ENCODE measurements around the gene NCKAP5. TPM values are rescaled to one million over a fixed set of nuclear protein-coding genes. Genes with fewer than 3 reads are reported as not detected.

Gene NCKAP5
- under 0.01 and 0.05 TPM in 2 replicates for total RNA-seq

DNA sequence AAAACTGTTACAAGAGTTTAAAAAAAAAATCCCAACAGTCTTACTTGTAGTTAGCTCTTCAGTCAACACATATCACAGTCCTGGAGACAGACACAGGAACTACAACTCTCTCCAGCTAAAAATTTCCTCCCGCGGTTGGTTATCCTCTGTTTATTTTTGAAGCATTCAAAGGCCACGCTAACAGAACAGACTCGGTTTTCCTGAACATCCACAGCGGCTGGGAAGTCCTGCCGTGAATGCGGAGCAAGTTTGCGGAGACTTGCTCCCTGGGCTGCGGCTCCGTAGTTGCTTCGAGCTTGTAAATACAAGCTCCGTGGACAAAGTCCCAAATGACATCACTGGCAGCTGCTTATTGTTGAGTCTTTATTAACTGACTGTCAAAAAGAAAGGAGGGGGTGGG, at the start of gene NCKAP5:
Gene NCKAP5 (minus strand): TSS at position 292 of the 400 bp plus-strand sequence. CDS start 50,937 bp downstream, outside the sequence.
- peak; percentile 71 for DNase-seq

DNA sequence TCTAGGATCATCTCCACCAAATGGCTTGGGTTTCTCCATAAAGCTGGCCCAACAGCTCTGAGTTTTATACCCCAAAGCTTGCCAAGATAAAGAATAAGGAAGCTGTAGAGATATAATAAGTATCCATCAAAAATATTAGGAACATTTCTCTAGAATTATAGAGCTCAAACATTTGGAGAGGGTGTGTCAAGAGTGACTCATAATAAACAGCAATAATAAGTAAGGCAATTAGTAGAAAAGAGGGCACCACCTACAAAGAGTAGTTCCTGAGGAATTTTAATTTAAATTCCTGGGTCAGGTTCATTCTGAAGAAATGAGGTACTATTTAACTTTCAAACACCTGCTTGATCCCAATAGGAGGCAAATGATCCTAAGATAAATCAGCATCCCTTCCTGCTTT, 41.4 kb upstream of the NCKAP5 start:
- no peak for DNase-seq

DNA sequence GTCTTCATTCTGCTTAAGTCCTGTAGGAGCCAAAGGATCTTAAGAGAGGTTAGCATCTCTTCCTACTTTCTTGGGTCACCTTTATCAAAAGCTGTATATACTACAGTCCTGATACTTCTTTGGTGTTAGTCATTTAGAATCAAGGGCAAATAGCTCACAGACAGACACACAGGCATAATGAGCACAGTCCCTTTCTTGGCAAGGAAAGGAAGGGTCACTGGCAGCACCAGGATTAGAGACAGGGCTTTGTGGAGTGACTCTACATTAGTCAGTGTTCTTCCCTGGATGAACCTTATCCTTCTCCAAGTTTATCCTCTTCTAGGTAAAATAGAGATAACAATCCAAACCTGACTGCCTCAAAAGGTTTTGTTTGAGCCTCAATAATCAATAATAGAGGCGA, 40.0 kb upstream of the NCKAP5 start:
- DNase-seq = no peak

DNA sequence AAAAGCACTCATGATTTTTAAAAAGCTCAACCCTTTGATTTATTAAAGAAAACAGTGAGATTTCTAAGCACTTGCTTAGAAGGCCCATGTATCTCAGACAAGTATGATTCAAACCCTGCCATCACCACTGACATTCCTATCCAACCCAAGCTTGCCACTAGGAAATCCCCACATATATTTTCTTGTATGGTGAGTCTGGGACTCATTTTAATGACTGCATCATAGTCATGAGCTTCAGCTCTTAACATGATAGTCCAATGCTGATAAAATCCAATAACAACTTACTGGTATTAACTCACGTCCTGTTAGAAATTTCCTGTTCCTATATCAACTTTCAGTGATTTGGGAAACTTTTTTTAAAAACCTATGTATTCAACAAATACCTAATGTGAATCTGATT, 39.4 kb upstream of the NCKAP5 start:
- peak; percentile 44 for DNase-seq

DNA sequence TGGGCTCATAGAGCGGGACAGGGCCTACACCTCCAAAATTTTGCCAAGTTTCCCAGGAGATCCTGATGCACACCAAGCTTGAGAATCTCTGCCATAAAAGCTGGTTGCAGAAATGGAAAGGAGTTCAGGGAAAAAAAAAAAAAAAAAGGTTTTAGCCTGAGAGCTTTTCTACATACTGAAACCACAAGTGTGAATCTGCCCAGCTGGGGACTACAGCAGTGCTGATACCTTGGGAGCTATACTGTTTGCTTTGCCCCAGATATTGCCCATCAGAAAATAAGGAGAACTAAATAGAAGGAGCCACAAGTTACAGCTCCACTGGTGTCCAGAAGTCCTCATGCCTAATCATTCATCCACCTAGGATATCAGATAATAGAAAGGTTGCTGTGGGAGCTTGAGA, 38.4 kb upstream of the NCKAP5 start:
- DNase-seq = no peak

DNA sequence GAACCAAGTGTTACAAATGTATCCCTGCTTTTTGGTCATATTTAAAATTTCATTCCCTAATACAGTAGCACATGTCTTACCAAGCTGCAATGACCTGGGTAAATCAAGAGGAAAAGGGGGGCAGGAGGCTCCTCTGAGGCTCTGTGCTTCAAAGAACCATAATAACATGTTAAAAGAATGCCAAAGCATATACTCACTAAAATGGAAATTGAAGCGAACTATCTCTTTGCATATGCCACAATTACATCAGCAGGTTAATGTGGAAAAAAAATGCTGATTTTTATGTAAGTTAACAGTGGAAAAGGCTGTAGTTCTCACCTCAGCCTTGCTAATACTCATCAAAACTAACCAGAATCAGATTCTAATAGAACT, 37.5 kb upstream of the NCKAP5 start:
- no peak for DNase-seq

DNA sequence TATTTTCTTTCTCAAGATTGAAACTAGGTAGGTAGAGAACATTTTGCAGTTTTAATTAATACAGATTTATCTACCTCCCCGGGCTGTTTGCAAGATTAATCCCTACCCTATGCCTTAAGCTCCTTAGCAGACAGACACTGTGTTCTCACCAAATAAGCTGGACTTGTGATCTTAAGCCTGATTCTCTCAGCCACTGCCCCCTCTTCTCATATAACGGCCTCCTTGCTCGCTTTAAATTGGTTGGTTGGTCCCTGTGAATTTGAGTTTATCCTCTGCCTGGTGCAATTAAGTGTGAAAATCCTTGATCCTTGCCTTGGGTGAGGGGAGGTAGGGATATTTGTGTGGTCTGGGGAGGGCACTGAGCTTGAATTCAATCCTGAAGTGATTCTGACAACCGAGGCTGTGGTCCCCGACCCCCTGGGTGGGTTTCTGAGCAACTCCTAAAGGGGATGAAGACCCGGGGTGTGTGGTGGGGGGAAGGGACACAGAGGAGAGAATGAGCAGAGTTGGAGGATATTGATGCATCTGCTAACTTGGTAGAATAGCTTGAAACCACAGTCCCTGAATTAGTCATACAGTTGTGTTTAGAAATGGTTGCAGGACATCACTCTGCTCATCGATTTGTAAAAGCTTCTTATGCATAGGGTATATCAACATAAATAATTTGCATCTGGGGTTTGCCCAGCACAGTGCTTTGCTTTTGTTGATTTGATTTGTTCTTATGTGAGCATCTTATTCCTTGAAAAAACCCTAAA, 36.9 kb upstream of the NCKAP5 start:
- no peak for DNase-seq

DNA sequence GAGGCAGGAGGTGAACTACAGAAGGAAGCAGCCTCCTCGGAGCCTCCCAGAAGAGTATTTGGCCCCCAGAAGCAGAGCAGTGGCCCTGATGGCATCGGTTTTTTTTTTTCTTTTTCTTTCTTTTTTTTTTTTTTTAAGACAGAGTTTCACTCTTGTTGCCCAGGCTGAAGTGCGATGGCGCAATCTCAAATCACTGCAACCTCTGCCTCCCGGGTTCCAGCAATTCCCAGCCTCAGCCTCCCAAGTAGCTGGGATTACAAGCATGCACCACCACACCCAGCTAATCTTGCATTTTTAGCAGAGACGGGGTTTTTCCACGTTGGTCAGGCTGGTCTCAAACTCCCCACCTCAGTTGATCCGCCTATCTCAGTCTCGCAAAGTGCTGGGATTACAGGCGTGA, 34.8 kb upstream of the NCKAP5 start:
- no peak for DNase-seq

DNA sequence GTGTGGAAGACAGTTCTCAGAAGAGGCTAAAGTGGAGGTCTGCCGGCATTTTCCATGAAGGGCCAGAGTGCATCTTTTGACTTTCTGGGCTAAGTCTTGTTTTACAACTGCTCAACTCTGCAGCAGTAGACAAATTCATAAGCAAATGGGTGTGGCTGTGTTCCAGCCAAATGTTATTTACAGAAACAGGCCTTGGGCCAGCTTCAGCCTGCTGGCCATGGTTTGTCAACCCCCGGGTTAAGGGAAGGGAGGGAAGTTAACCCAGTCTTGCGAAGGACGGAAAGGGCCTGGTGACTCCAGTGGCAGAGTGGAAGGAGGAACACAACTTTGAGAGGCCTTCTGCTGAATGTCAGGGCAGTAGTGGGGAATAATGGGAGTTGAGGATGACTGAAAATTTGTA, 34.3 kb upstream of the NCKAP5 start:
- no peak for DNase-seq

DNA sequence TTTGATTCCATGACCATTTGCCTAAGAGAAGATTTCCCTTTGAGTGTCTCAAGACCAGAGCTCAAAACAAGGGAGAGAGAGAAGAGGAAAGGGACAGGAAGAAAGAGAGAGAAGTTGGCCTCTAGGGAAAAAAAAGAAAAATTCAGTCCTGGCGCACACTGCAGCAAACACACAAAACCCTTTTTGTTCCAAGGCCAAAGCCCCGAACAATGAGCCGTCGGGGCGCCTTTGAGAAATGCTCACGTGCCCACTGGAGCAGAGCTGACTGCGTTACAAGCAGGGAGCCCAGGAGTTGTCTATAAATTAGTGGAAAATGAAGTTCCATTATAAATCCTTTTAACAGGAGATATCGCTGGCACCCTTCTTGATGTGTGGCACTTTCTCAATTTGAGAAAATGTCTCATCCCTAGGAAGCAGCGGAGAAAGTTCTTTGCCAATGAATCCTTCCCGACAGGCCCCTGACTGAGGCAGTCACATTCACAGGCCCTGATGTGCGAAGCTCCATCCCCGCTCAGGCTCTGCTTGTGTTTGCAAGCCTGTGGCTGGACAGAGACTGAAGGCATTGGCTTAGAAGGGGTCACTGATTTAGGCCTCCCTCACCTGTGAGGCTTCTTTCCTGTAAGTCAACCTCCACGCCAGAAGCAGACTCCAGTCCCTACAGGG, 32.1 kb upstream of the NCKAP5 start:
- DNase-seq = no peak

DNA sequence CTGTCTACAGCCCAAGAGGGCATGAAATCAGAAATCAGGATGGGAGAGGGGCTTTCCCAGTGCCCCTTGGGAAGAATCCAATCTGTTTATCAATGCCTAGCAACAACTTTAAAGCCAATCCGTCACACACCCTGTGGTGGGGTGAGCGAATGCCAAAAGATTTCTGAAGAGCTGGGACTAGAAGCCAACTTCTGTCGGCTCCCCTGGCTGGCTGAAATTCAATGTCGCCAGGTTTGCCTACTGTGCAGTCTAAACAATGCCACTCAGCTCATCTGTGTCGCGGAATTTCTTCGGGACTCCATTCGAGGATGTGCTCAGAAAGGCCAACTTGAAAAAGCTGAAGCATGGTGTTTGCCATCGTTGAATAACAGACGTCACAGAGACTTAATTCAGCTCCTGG, 31.5 kb upstream of the NCKAP5 start:
- no peak for DNase-seq

DNA sequence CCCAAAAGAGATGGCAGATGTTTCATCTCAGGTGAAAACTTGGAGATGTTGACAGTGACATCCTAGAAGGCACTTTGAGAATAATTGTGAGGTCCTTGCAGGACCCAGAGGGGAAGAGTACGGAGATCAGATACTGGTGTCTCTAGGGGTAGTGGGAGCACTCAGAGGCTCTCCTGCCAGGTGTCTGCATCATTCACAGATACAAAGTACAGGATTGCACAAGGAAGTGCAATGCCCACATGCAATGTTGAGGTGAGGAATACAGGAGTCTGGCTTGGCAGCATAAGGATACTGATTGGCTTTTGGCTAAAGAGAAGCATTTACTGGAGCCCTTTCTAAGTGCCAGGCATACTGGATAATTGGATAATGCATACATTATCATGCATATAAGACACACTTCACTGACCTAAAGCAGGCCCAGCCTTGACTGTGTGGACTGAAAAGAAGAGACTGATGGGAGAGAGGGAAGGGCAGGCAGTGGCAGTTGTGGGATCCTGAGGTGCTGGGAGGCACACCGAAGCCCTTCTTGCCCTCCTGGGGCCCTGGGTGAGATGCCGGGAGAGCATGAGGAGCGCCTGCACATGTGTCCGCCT, 31.0 kb upstream of the NCKAP5 start:
- no peak for DNase-seq

DNA sequence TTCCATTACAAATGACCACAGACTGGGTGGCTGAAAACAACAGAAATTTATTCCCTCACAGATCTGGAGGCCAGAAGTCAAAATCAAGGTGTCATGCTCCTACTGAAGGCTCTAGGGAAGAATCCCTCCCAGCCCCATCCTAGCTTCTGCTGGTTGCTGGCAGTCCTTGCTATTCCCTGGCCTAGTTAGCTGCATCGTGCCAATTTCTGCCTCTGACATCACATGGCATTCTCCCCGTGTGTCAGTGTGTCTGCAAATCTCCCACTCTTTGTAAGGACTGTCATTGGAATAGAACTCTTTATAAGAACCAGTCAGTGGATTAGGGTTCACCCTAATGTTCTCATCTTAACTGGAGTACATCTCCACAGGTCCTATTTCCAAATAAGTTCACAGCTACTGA, 30.5 kb upstream of the NCKAP5 start:
- no peak for DNase-seq

DNA sequence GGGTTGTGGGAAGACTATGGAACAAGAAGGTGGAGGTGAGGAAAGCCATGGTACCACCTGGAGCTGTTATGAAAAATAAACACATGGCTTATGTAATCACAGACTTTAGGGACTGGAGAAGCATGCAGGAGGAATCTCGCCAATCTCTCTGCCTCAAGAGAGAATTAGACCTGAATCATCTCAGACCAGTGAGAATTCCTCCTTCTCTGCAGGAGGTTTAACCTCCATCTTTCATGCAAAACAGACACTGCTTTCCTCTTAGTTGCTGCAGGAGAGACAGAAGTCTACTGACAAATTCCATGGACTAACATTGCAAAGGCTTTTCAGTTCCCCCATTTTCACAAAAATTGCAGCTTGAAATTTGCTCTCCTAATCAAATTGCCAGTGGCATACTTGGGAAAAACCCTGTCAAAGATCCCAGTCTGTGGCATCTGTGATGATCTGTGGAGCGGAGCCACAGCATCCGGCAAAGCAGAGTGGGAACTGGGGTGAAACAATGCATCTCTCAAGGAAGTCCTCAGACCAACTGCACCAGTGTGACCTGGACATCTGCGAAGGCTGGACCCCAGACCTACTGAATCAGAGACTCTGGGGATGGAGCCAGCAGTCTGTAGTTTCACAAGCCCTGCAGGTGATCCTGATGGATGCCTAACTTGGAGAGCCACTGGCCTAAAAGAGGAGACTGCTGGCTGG, 28.6 kb upstream of the NCKAP5 start:
- DNase-seq = no peak

DNA sequence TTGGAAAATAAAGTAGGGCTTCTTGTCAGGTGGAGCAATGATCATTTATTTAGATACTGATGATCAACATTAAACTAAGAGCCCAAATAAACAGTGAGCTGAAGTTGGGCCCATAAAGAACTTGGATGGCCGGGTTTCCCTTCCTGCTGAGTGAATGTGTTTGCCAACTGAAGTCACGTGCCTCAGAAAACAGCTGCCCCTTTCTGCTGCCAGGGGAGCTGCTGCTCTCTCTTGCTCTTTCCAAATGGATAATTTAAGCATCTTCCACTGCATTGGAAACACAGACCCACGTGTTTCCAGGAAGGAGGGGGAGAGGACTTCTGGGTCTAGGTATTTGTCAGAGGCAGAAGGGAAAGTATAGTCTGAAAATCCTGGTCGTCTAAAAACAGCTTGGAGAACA, 22.9 kb upstream of the NCKAP5 start:
- DNase-seq = peak; percentile 49

DNA sequence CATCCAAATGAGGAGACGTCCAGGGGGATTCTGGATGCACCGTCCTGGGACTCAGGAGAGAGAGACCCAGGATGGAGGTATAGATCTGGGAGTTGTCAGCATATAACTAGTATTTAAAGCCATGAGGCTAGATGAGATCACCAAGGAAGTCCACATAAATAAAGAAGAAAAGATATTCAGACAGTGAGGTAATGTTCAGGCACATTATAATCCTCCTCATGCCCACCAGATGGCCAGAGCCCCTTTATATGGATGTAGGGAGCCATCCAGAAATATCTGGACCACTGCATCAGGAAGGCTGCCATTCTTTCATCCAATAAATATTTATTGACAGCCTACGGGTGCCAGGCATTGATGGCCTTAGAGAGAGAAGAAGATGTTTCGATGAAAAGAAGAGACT, 21.2 kb upstream of the NCKAP5 start:
- no peak for DNase-seq

DNA sequence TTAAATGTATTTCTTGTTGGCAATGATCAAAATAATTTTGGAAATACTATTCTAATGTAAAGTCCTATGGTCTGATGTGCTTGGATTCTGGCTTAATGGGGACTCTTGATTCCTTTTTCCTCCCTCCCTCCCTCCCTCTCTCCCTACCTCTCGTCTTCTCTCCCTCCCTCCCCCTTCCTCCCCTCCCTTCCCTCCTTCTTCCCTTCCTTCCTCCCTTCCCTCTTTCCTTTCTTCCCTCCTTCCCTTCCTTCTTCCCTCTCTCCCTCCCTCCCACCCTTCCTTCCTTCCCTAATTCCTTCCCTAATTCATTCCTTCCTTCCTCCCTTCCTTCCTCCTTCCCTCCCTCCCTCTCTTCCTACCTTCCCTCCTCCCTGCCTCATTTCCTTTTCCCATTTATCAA, 19.9 kb upstream of the NCKAP5 start:
- no peak for DNase-seq

DNA sequence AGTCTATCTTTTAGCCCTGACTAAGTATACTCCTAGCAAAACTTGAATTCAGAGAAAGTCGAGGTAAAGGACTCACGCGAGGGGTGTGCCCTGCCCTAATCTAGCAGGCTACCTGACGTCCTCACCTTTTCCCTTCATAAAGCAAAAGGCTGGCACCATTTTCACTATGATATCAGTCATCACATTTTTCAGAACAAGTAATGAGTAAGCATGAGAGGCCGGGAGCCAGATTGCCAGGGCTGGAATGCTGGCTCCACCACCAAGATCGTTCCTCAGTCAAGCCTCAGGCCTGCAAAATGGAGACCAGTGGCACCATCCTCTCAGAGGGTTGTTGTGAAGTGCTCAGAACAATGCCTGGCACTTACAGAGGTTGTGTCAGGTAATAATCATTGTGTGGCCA, 18.7 kb upstream of the NCKAP5 start:
- DNase-seq = no peak

DNA sequence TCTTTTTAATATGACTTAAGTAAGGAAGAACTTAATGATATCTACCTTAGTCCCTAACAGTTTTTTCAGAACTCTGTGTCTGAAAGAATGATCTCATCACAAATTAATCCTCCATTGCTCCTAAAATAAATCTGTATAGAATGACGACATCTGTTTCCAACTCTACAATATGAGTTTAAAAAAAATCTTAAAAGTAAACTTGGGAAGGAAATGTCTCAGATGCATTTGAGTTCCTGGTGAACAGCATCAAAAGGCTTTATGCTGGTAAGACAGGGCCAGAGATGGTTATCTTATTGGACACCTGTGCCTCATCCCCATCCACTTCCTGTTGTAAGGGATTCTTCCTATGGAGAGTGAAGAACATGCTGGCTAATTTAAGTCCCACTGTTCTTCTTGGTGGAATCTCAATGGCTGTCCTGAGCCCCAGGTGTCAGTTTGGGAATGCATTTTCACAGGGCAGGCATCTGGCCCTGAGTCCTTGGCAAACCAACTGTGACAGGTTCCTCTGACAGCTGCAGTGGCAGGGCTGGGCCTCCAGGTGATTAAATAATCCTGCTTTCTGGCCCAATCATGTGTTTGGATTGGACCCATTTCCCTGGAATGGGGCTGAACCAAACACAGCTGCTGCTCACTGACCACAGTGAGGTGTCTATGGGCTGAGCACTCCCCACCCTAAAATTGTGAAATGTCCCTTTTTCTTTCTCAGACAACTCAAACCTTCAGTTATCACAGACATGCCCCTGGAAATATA, 12.9 kb upstream of the NCKAP5 start:
- DNase-seq = peak; percentile 79

DNA sequence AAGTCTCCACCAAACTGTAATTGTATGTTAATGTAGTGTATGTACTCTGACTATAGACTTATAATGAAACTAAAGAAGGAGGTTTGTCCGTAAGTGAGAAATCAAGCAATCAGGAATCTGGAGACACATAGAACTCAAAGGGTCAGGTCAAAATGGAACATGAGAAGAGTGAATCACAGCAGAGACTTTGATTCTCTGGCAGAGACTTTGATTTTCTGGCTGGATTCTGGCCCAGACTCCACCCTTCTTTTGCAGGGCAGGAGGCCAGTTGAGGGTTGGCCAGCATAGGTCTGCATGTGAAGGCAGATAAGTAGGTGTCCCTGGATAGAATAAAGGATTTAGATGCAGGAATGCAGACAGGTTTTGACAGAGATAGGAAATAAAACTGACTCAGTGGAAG, 11.0 kb upstream of the NCKAP5 start:
- peak; percentile 76 for DNase-seq

DNA sequence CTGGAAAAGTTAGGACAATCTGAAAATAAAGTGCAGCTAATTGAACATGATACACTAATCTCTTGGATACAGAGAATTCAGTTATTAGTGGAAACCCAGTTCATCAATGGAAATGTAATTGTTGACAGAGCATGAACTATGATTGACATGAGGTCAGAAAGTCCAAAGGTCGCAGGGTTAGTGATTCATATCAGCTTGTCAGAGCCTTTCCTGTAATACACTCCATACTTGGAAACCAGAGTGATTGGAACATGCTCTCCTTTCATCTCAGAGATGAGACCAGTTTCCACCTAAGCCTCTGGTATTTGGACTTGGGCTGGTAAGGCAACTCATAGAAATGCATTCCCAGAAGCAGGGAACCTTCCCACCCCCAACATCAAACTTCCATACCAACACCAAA, 8.5 kb upstream of the NCKAP5 start:
- DNase-seq = no peak

DNA sequence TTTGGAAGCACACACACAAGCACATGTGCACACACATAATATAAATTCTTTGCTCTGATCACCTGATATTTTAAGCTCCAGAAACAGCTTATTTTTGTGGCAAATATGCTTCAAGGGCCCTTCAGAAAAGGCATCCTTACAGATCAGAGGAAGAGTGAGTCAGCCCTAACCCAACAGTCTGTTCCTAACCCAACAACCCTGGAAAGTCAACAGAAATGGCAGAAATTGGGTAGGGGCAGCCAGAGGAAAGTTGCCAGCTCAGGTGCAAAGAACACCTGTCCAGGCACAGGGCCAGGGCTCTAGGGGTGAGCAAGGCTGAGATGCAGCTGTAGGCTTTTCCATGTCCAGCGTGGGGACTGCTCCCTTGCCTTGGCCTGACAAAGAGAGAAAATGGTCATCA, 6.4 kb upstream of the NCKAP5 start:
- peak; percentile 20 for DNase-seq

DNA sequence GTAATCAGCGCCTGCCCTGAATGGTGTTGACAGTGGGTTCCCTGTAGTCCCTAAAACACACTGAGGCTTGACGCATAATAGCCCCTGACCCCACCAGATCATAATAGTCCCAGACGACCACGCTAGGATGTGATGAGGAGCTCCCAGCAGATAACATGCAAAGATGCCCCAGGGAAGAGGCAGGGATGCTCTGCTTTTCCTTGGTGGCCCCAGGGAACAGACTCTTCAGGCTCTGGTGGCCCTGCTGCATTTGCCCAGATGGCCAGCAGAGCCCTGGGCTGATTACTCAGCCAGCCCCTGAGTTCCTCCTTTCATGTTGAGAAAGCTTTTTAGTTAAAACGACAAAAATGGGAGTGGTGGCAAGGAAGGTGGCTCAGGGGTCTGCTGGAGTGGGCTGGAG, 5.9 kb upstream of the NCKAP5 start:
- no peak for DNase-seq
